ENCODE results near the gene GADD45GIP1. TPM values are rescaled to one million over a fixed set of nuclear protein-coding genes. Genes with fewer than 3 reads are reported as not detected.

GADD45GIP1 gene
- total and polyA plus RNA-seq, 2 donors (not counting 1 experiment from before 2014, with no cell fraction given), result 19.5 to 19.7 TPM

GRCh38 chr19:12945479-12946091 lies 11.4 kb downstream of the GADD45GIP1 start, which contains the start of gene RAD23A:
Gene RAD23A (plus strand): TSS chr19:12945862. CDS start chr19:12945949, 87 bp downstream.
- no peak for TF ChIP-seq EZH2 (IDR thresholded peaks at IDR 0.05; ENCODE audit: low read length, missing control alignments)
- TF ChIP-seq, protein P1, sequence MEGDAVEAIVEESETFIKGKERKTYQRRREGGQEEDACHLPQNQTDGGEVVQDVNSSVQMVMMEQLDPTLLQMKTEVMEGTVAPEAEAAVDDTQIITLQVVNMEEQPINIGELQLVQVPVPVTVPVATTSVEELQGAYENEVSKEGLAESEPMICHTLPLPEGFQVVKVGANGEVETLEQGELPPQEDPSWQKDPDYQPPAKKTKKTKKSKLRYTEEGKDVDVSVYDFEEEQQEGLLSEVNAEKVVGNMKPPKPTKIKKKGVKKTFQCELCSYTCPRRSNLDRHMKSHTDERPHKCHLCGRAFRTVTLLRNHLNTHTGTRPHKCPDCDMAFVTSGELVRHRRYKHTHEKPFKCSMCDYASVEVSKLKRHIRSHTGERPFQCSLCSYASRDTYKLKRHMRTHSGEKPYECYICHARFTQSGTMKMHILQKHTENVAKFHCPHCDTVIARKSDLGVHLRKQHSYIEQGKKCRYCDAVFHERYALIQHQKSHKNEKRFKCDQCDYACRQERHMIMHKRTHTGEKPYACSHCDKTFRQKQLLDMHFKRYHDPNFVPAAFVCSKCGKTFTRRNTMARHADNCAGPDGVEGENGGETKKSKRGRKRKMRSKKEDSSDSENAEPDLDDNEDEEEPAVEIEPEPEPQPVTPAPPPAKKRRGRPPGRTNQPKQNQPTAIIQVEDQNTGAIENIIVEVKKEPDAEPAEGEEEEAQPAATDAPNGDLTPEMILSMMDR (conservative IDR thresholded peaks at IDR 0.05 in 1 of 2, IDR thresholded peaks at IDR 0.05 in 1 of 2; ENCODE audit: low read depth in 1 of 2, low read length in 2 of 2), result no peak
- Histone ChIP-seq H3K4me2 (ENCODE audit: extremely low read depth, insufficient read depth, low read length) (peak within 1 kb of the TSS; percentile 99), H2AFZ (ENCODE audit: low read length) (no peak within 1 kb of the TSS), H3K9me3 (ENCODE audit: control insufficient read depth, insufficient read depth, low read depth, low read length) (no peaks in the 10 kb centered on the region), H4K20me1 (ENCODE audit: control insufficient read depth, extremely low read depth, insufficient read depth, low read length) (peaks cover under 1% of the 10 kb centered on the region), H3K27me3 (ENCODE audit: control insufficient read depth, insufficient read depth, low read length) (no peaks in the 10 kb centered on the region), H3K4me3 (replicated peaks in 1 of 4; ENCODE audit: control extremely low read depth in 1 of 4, insufficient read depth in 1 of 4, low read depth in 3 of 4, low read length in 4 of 4) (peak within 1 kb of the TSS; percentile 84 to 99 (median 88)), H3K27ac (ENCODE audit: insufficient read depth, low read length) (peak within 1 kb of the TSS; percentile 89), H3K79me2 (ENCODE audit: control insufficient read depth, insufficient read depth, low read length) (peaks cover 57% of the 10 kb centered on the region), H3K9ac (ENCODE audit: insufficient read depth, low read length) (peak within 1 kb of the TSS; percentile 78), H3K36me3 (ENCODE audit: control insufficient read depth, insufficient read depth, low read length) (peaks cover 48% of the 10 kb centered on the region), H3K4me1 (ENCODE audit: control insufficient read depth, extremely low read depth, insufficient read depth, low read length) (peaks cover 15% of the 10 kb centered on the region)
- DNase-seq (ENCODE audit: low read depth in 2 of 2), result peak; percentile 96 to 99

DNA sequence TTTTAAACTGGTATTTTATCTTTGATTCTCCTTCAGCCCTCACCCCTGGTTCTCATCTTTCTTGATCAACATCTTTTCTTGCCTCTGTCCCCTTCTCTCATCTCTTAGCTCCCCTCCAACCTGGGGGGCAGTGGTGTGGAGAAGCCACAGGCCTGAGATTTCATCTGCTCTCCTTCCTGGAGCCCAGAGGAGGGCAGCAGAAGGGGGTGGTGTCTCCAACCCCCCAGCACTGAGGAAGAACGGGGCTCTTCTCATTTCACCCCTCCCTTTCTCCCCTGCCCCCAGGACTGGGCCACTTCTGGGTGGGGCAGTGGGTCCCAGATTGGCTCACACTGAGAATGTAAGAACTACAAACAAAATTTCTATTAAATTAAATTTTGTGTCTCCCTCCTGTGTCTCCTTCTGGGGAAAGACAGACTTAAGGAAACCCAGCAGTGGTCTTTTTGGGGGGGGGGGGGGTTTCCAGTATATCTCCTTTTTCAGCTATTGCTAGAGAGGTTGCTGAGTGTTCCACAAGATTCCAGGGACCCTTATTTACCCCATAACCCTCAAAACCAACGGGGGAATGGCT lies 12.8 kb downstream of the GADD45GIP1 start:
- no peak for DNase-seq (ENCODE audit: low read depth in 2 of 2)
- peaks cover 2% of the 10 kb centered on the region for H4K20me1 ChIP-seq (ENCODE audit: control insufficient read depth, extremely low read depth, insufficient read depth, low read length)
- H3K9ac ChIP-seq (ENCODE audit: insufficient read depth, low read length), result no peak overlapping the region
- H3K36me3 ChIP-seq (ENCODE audit: control insufficient read depth, insufficient read depth, low read length), result peaks cover 47% of the 10 kb centered on the region
- no peak overlapping the region for H3K4me2 ChIP-seq (ENCODE audit: extremely low read depth, insufficient read depth, low read length)
- H3K27me3 ChIP-seq (ENCODE audit: control insufficient read depth, insufficient read depth, low read length), result no peaks in the 10 kb centered on the region
- H3K4me1 ChIP-seq (ENCODE audit: control insufficient read depth, extremely low read depth, insufficient read depth, low read length), result peaks cover 23% of the 10 kb centered on the region
- TF ChIP-seq EZH2 (IDR thresholded peaks at IDR 0.05; ENCODE audit: low read length, missing control alignments), result no peak
- TF ChIP-seq, protein P1 (conservative IDR thresholded peaks at IDR 0.05 in 1 of 2, IDR thresholded peaks at IDR 0.05 in 1 of 2; ENCODE audit: low read depth in 1 of 2, low read length in 2 of 2), result no peak
- H3K9me3 ChIP-seq (ENCODE audit: control insufficient read depth, insufficient read depth, low read depth, low read length), result no peaks in the 10 kb centered on the region
- H3K79me2 ChIP-seq (ENCODE audit: control insufficient read depth, insufficient read depth, low read length), result peaks cover 66% of the 10 kb centered on the region
- no peak overlapping the region for H3K4me3 ChIP-seq (replicated peaks in 1 of 4; ENCODE audit: control extremely low read depth in 1 of 4, insufficient read depth in 1 of 4, low read depth in 3 of 4, low read length in 4 of 4)
- no peak overlapping the region for H2AFZ ChIP-seq (ENCODE audit: low read length)
- H3K27ac ChIP-seq (ENCODE audit: insufficient read depth, low read length), result peak overlapping the region; percentile 17

DNA sequence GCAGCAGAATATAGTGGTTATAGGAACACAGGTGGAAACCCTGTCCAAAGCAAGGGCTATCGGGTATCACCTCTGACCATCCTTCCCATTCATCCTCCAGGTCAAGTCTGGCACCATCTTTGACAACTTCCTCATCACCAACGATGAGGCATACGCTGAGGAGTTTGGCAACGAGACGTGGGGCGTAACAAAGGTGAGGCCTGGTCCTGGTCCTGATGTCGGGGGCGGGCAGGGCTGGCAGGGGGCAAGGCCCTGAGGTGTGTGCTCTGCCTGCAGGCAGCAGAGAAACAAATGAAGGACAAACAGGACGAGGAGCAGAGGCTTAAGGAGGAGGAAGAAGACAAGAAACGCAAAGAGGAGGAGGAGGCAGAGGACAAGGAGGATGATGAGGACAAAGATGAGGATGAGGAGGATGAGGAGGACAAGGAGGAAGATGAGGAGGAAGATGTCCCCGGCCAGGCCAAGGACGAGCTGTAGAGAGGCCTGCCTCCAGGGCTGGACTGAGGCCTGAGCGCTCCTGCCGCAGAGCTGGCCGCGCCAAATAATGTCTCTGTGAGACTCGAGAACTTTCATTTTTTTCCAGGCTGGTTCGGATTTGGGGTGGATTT lies 13.5 kb downstream of the GADD45GIP1 start:
- DNase-seq (ENCODE audit: low read depth in 2 of 2), result no peak
- peaks cover 70% of the 10 kb centered on the region for H3K79me2 ChIP-seq (ENCODE audit: control insufficient read depth, insufficient read depth, low read length)
- H2AFZ ChIP-seq (ENCODE audit: low read length), result no peak overlapping the region
- TF ChIP-seq, protein P1 (conservative IDR thresholded peaks at IDR 0.05 in 1 of 2, IDR thresholded peaks at IDR 0.05 in 1 of 2; ENCODE audit: low read depth in 1 of 2, low read length in 2 of 2), result no peak
- TF ChIP-seq EZH2 (IDR thresholded peaks at IDR 0.05; ENCODE audit: low read length, missing control alignments), result no peak
- no peak overlapping the region for H3K9ac ChIP-seq (ENCODE audit: insufficient read depth, low read length)
- peaks cover 40% of the 10 kb centered on the region for H3K36me3 ChIP-seq (ENCODE audit: control insufficient read depth, insufficient read depth, low read length)
- no peak overlapping the region for H3K4me3 ChIP-seq (replicated peaks in 1 of 4; ENCODE audit: control extremely low read depth in 1 of 4, insufficient read depth in 1 of 4, low read depth in 3 of 4, low read length in 4 of 4)
- no peaks in the 10 kb centered on the region for H3K27me3 ChIP-seq (ENCODE audit: control insufficient read depth, insufficient read depth, low read length)
- peaks cover 23% of the 10 kb centered on the region for H3K4me1 ChIP-seq (ENCODE audit: control insufficient read depth, extremely low read depth, insufficient read depth, low read length)
- no peaks in the 10 kb centered on the region for H3K9me3 ChIP-seq (ENCODE audit: control insufficient read depth, insufficient read depth, low read depth, low read length)
- H3K4me2 ChIP-seq (ENCODE audit: extremely low read depth, insufficient read depth, low read length), result peak overlapping the region; percentile 6
- H4K20me1 ChIP-seq (ENCODE audit: control insufficient read depth, extremely low read depth, insufficient read depth, low read length), result peaks cover 2% of the 10 kb centered on the region
- peak overlapping the region; percentile 0 for H3K27ac ChIP-seq (ENCODE audit: insufficient read depth, low read length)
